Psoas muscle (tissue), 8 donors: ENCODE results near the gene AFF3. TPM values are rescaled to one million over a fixed set of nuclear protein-coding genes. Genes with fewer than 3 reads are reported as not detected.

Experiments
- ATAC-seq, 4 donors: fragments of 200-7000 bp; cut with Tn5 transposase; one replicate each; pipeline ENCODE4 v1.9.1; 2020; ENCODE audit warnings: moderate library complexity in 3 of 4, mild to moderate bottlenecking in 2 of 4
- DNase-seq, 2 donors: peaks; one replicate each; pipeline ENCODE4 v3.0.0-alpha.2; 2020
- H3K27ac ChIP-seq: fragments of 200-600 bp; one replicate; pipeline ENCODE4 v1.8.0; 2022
- H3K27me3 ChIP-seq, 3 donors: fragments of 200-600 bp in 1 of 3; one replicate each; pipeline versions ENCODE4 v1.6.1 to v1.8.0; 2013 to 2022; ENCODE audit warnings: low read length in 2 of 3, mild to moderate bottlenecking in 2 of 3, moderate library complexity in 1 of 3; ENCODE audit not compliant: insufficient read depth in 3 of 3
- H3K36me3 ChIP-seq, 2 donors: fragments of 200-600 bp in 1 of 2; one replicate each; pipeline versions ENCODE4 v1.6.1 to v1.8.0; 2013 to 2022; ENCODE audit warnings: low read depth in 1 of 2, mild to moderate bottlenecking in 1 of 2, moderate library complexity in 1 of 2; ENCODE audit not compliant: insufficient read depth in 1 of 2
- H3K4me1 ChIP-seq: fragments of 200-600 bp; one replicate; pipeline ENCODE4 v1.8.0; 2022
- H3K4me3 ChIP-seq: fragments of 200-600 bp; one replicate; pipeline ENCODE4 v1.8.0; 2022; ENCODE audit warnings: mild to moderate bottlenecking
- H3K9me3 ChIP-seq: fragments of 200-600 bp; one replicate; pipeline ENCODE4 v1.8.0; 2022
- CTCF ChIP-seq: fragments of 200-600 bp; IDR thresholded peaks from one replicate; pipeline ENCODE4 v1.8.0; 2022; ENCODE audit warnings: antibody characterized with exemption
- WGBS, 3 donors: extraction: QIAGEN DNeasy Blood & Tissue Kit; methylation state at CpG; one replicate each; pipeline versions ENCODE4 v1.1.6 to v1.1.7; 2013; 5-methylcytosine and 5-hydroxymethylcytosine counted together
- intact Hi-C, 2 donors: fragments of 100-400 bp; cut with DNase I; formaldehyde crosslinking; loops; one replicate each; pipeline versions ENCODE4 v1.11.0 to v1.14.2; 2022
- polyA plus RNA-seq, 3 donors: library from polyadenylated mRNA; stranded (reverse); fragments of 200-250 nt; gene quantifications; one replicate each; pipeline ENCODE4 v1.2.3, GENCODE V29; 2013
- total RNA-seq, 4 donors: library from RNA; stranded (reverse); fragmentation: NEBNext Ultra II Directional in 2 of 4; extraction: Animal tissue kit (Norgen Biotek cat#: 25700) in 2 of 4; gene quantifications; one replicate each; pipeline versions ENCODE4 v1.2.1 to v1.2.4, GENCODE V29; 2021 to 2023
- donor health status: healthy with polysubstance abuse.
- donor health status: DM: no; HTN: no; CAD: no; lungs with moderate emphysema.
- donor health status: Bipolar disorder and iron deficiency.
- donor health status: healthy.
- donor health status: DM: yes; HTN: yes; CAD: no.
- donor health status: DM: no; HTN: no; CAD: no.
- donor health status: DM: no; HTN: no; CAD: no.
- donor health status: DM: yes; HTN: yes; CAD: no.

Gene AFF3
- total and polyA plus RNA-seq, 7 donors = 0.08 to 2.9 (median 0.44) TPM

- Histone ChIP-seq H3K36me3 (no peaks in the 10 kb centered on the region), H3K27me3 (no peaks in the 10 kb centered on the region), H3K27ac (no peak overlapping the region), H3K9me3 (no peaks in the 10 kb centered on the region), H3K4me1 (no peaks in the 10 kb centered on the region), H3K4me3 (no peak overlapping the region)
- DNase-seq (no peak), ATAC-seq (no peak)
- no peak for TF ChIP-seq CTCF
- WGBS, 3 donors = 92 to 96% (median 94%) methylated on average over 3 of the region's 3 CpGs
- intact Hi-C loops = no loop called here
Observed at GRCh38 chr2:100016756-100017155, 125.6 kb downstream of the AFF3 start.

- Histone ChIP-seq H3K9me3 (no peaks in the 10 kb centered on the region), H3K4me1 (no peaks in the 10 kb centered on the region), H3K36me3 (no peaks in the 10 kb centered on the region), H3K4me3 (no peak overlapping the region), H3K27ac (no peak overlapping the region), H3K27me3 (peaks cover 0 to under 1% (median 0%) of the 10 kb centered on the region in 3 donors)
- DNase-seq (no peak), ATAC-seq (no peak)
- intact Hi-C loops = no loop called here
- 87 to 100% (median 93%) methylated on average over 3 of the region's 3 CpGs for WGBS, 3 donors
- no peak for TF ChIP-seq CTCF
Observed at GRCh38 chr2:100015849-100016248, 126.5 kb downstream of the AFF3 start.

GRCh38 chr2:100013892-100014677, 128.3 kb downstream of the AFF3 start:
- Histone ChIP-seq H3K27ac (no peak overlapping the region), H3K9me3 (no peaks in the 10 kb centered on the region), H3K27me3 (peaks cover 0 to 8% (median 0%) of the 10 kb centered on the region in 3 donors), H3K4me3 (no peak overlapping the region), H3K4me1 (no peaks in the 10 kb centered on the region), H3K36me3 (no peaks in the 10 kb centered on the region)
- intact Hi-C loops = no loop called here
- WGBS, 3 donors = 62 to 77% (median 65%) methylated on average over 5 of the region's 5 CpGs
- DNase-seq (peak in 1 of 2 donors; percentile 38), ATAC-seq (peak in 3 of 4 donors; percentile 58 to 63 (median 59))
- TF ChIP-seq CTCF = no peak

- no peaks in the 10 kb centered on the region for H3K4me1 ChIP-seq
- intact Hi-C loops = no loop called here
- H3K4me3 ChIP-seq = no peak overlapping the region
Observed at GRCh38 chr2:100012561-100012960, 129.8 kb downstream of the AFF3 start.

More at GRCh38 chr2:100012561-100012960, 129.8 kb downstream of the AFF3 start:
- H3K27ac ChIP-seq = no peak overlapping the region
- ATAC-seq (no peak), DNase-seq (no peak)
- no peaks in the 10 kb centered on the region for H3K36me3 ChIP-seq
- no peak for TF ChIP-seq CTCF
- H3K27me3 ChIP-seq = peaks cover 0 to 12% (median 0%) of the 10 kb centered on the region in 3 donors
- WGBS, 3 donors = 74 to 76% (median 75%) methylated on average over 5 of the region's 5 CpGs
- no peaks in the 10 kb centered on the region for H3K9me3 ChIP-seq
